IMR-90 (cell line): ENCODE results near the gene PALLD. TPM values are rescaled to one million over a fixed set of nuclear protein-coding genes. Genes with fewer than 3 reads are reported as not detected.

Source experiments
- ATAC-seq: fragments of 200-7000 bp; cut with Tn5 transposase; 2 replicates; pipeline ENCODE4 v1.9.1; 2020; ENCODE audit warnings: low read depth, mild to moderate bottlenecking, moderate library complexity
- BruUV-seq: library from RNA; stranded (reverse); fragments of 400-500 nt; replicated peaks from 2 replicates; lab custom pipeline; 2021; lab: Mats Ljungman, UMichigan
- CTCF ChIA-PET: fragments of 300-600 bp; formaldehyde crosslinking; extraction: SDS; loops from one replicate; lab custom pipeline; 2021; ENCODE audit warnings: antibody characterized with exemption; lab: Yijun Ruan, JAX
- POLR2A ChIA-PET: fragments of 300-600 bp; sonication (Branson Sonifier 250); formaldehyde crosslinking; loops from one replicate; lab custom pipeline; 2022; ENCODE audit warnings: antibody characterized with exemption; ENCODE audit not compliant: unreplicated experiment; lab: Charles Lee
- DNase-seq: peaks from one replicate; pipeline ENCODE4 v3.0.0; 2013
- H2AFZ ChIP-seq: replicated peaks from 2 replicates; pipeline ENCODE3; 2013; ENCODE audit warnings: low read length, mild to moderate bottlenecking; ENCODE audit not compliant: poor library complexity
- H2AK5ac ChIP-seq: 2 replicates; pipeline ENCODE4 v1.6.1; 2013; ENCODE audit warnings: low read depth, low read length, inconsistent platforms
- H2AK9ac ChIP-seq: replicated peaks from 2 replicates; pipeline ENCODE3; 2013; ENCODE audit warnings: mild to moderate bottlenecking, low read depth, low read length, moderate library complexity; ENCODE audit not compliant: poor library complexity
- H2BK120ac ChIP-seq: 2 replicates; pipeline ENCODE4 v1.6.1; 2013; ENCODE audit warnings: low read depth, low read length, inconsistent platforms
- H2BK15ac ChIP-seq: 3 replicates; pipeline ENCODE4 v1.6.1; 2013; ENCODE audit warnings: low read depth, low read length, inconsistent platforms
- H2BK20ac ChIP-seq: 2 replicates; pipeline ENCODE4 v1.6.1; 2013; ENCODE audit warnings: low read depth, mild to moderate bottlenecking, inconsistent platforms, low read length, moderate library complexity
- H2BK5ac ChIP-seq: 2 replicates; pipeline ENCODE4 v1.6.1; 2013; ENCODE audit warnings: mild to moderate bottlenecking, low read depth, low read length, inconsistent platforms; ENCODE audit not compliant: poor library complexity, severe bottlenecking
- H3K14ac ChIP-seq: replicated peaks from 2 replicates; pipeline ENCODE4 v1.6.1; 2013; ENCODE audit warnings: low read depth, low read length, inconsistent platforms
- H3K18ac ChIP-seq: 2 replicates; pipeline ENCODE4 v1.6.1; 2013; ENCODE audit warnings: low read depth, low read length, control low read depth
- H3K23ac ChIP-seq: 2 replicates; pipeline ENCODE4 v1.6.1; 2013; ENCODE audit warnings: low read depth, low read length, inconsistent platforms
- H3K27ac ChIP-seq: 2 replicates; pipeline ENCODE4 v1.5.1; 2013; ENCODE audit warnings: mild to moderate bottlenecking, control low read depth, low read length; ENCODE audit not compliant: insufficient read depth
- H3K27me3 ChIP-seq: 2 replicates; pipeline ENCODE4 v1.6.1; 2013; ENCODE audit warnings: low read length; ENCODE audit not compliant: control insufficient read depth, insufficient read depth
- H3K36me3 ChIP-seq: 2 replicates; pipeline ENCODE4 v1.6.1; 2013; ENCODE audit warnings: low read length, mixed read lengths; ENCODE audit not compliant: control insufficient read depth, insufficient read depth
- H3K4ac ChIP-seq: 2 replicates; pipeline ENCODE4 v1.6.1; 2013; ENCODE audit warnings: low read depth, low read length, inconsistent platforms
- H3K4me1 ChIP-seq: 2 replicates; pipeline ENCODE4 v1.6.1; 2013; ENCODE audit warnings: low read length, mixed read lengths; ENCODE audit not compliant: control insufficient read depth, insufficient read depth
- H3K4me2 ChIP-seq: 2 replicates; pipeline ENCODE4 v1.6.1; 2013; ENCODE audit warnings: low read depth, mild to moderate bottlenecking, control low read depth, low read length, moderate library complexity
- H3K4me3 ChIP-seq: 2 replicates; pipeline ENCODE4 v1.5.1; 2013; ENCODE audit warnings: low read depth, mild to moderate bottlenecking, control low read depth, low read length, moderate library complexity; ENCODE audit not compliant: insufficient read depth
- H3K56ac ChIP-seq: 2 replicates; pipeline ENCODE4 v1.6.1; 2013; ENCODE audit warnings: low read length, inconsistent platforms; ENCODE audit not compliant: insufficient read depth; ENCODE audit errors: extremely low read depth
- H3K79me1 ChIP-seq, 2 experiments: 2 replicates each; pipeline ENCODE4 v1.6.1; 2013; ENCODE audit warnings: low read length in 2 of 2, inconsistent platforms in 1 of 2, low read depth in 1 of 2
- H3K9ac ChIP-seq: 2 replicates; pipeline ENCODE4 v1.6.1; 2013; ENCODE audit warnings: low read depth, low read length, control low read depth
- H3K9me1 ChIP-seq: 2 replicates; pipeline ENCODE4 v1.6.1; 2013; ENCODE audit warnings: low read length, inconsistent platforms; ENCODE audit not compliant: insufficient read depth
- H3K9me3 ChIP-seq: 2 replicates; pipeline ENCODE4 v1.6.1; 2013; ENCODE audit warnings: low read length; ENCODE audit not compliant: control insufficient read depth, insufficient read depth
- H4K20me1 ChIP-seq: 2 replicates; pipeline ENCODE4 v1.6.1; 2013; ENCODE audit warnings: low read length, inconsistent platforms; ENCODE audit not compliant: insufficient read depth
- H4K5ac ChIP-seq: 2 replicates; pipeline ENCODE4 v1.6.1; 2013; ENCODE audit warnings: mild to moderate bottlenecking, low read depth, low read length, control low read depth
- H4K8ac ChIP-seq, 2 experiments: 2 replicates each; pipeline ENCODE4 v1.6.1; 2013; ENCODE audit warnings: low read depth in 2 of 2, low read length in 2 of 2, control low read depth in 1 of 2, inconsistent platforms in 1 of 2
- H4K91ac ChIP-seq: 2 replicates; pipeline ENCODE4 v1.6.1; 2013; ENCODE audit warnings: low read depth, low read length, inconsistent platforms; ENCODE audit not compliant: insufficient read depth
- BHLHE40 ChIP-seq: fragments of 150-350 bp; IDR thresholded peaks from 2 replicates; pipeline ENCODE4 v1.6.1; 2016; ENCODE audit warnings: mild to moderate bottlenecking, low read depth, low read length
- CEBPB ChIP-seq: IDR thresholded peaks from 2 replicates; pipeline ENCODE4 v1.6.1; 2012; ENCODE audit warnings: low read depth, low read length, improper control_type of control experiment
- ELK1 ChIP-seq: fragments of 150-350 bp; IDR thresholded peaks from 2 replicates; pipeline ENCODE4 v1.6.1; 2016; ENCODE audit warnings: low read depth, mild to moderate bottlenecking, low read length, moderate library complexity, borderline replicate concordance
- FOS ChIP-seq: fragments of 150-350 bp; IDR thresholded peaks from 2 replicates; pipeline ENCODE4 v1.6.1; 2016; ENCODE audit warnings: low read depth, low read length
- RAD21 ChIP-seq: IDR thresholded peaks from 2 replicates; pipeline ENCODE4 v1.6.1; 2012; ENCODE audit warnings: low read length, improper control_type of control experiment
- WGBS, 2 experiments: methylation state at CpG; one replicate each; pipeline versions ENCODE4 v1.1.5 to v1.1.7; 2013; ENCODE audit warnings: missing lambda C conversion rate in 2 of 2; ENCODE audit not compliant: insufficient read length in 1 of 2; ENCODE audit errors: extremely low coverage in 2 of 2; 5-methylcytosine and 5-hydroxymethylcytosine counted together
- dilution Hi-C: fragments of 300-500 bp; cut with HindIII; formaldehyde crosslinking; loops from one replicate; pipeline ENCODE4 v1.14.3; 2018; ENCODE audit warnings: low sequenced_read_pairs; ENCODE audit not compliant: unreplicated experiment
- in situ Hi-C: fragments of 300-500 bp; cut with MboI; formaldehyde crosslinking; loops from 3 replicates; pipeline ENCODE4 v1.14.3; 2019; ENCODE audit warnings: low sequenced_read_pairs, inconsistent platforms, mixed read lengths
- intact Hi-C: fragments of 100-400 bp; cut with micrococcal nuclease; formaldehyde crosslinking; loops from 2 replicates; pipeline ENCODE4 v1.10.0; 2022
- polyA plus RNA-seq, 3 experiments: library from polyadenylated mRNA; depleted of rRNA; stranded (reverse); fragments of >200 nt; gene quantifications; 2 replicates each; pipeline ENCODE4 v1.2.3, GENCODE V29; 2012; ENCODE audit warnings: low replicate concordance in 1 of 3
- total RNA-seq: library from RNA; depleted of rRNA; stranded (reverse); fragments of >200 nt; gene quantifications from 2 replicates; pipeline ENCODE4 v1.2.3, GENCODE V29; 2012
- TF ChIP-seq, protein P1 (sequence below): conservative IDR thresholded peaks from 2 replicates; pipeline ENCODE4 v1.5.1; 2012; ENCODE audit warnings: mild to moderate bottlenecking, low read depth, low read length, improper control_type of control experiment

PALLD gene
- total and polyA plus RNA-seq, 2 of the 4 experiments (the other 2 are of a cell fraction) = 91.0 to 91.9 TPM

GRCh38 chr4:168551211-168551610 is 54.4 kb downstream of the PALLD start:
- H3K4ac ChIP-seq = no peak overlapping the region
- BruUV-seq = no TSS peak
- 0 out of 2 replicates have a peak, but pooled peaks cover 3% of the 10 kb centered on the region for H3K9me1 ChIP-seq
- in situ Hi-C loops = no loop called here
- no peak overlapping the region for H4K8ac ChIP-seq
- no peak overlapping the region for H4K5ac ChIP-seq
- no peak overlapping the region for H3K56ac ChIP-seq
- H2BK20ac ChIP-seq = no peak overlapping the region
- no peaks in the 10 kb centered on the region for H4K20me1 ChIP-seq
- TF ChIP-seq CEBPB (peak; percentile 90), ELK1 (no peak), BHLHE40 (no peak), RAD21 (no peak), FOS (peak; percentile 64; the same call in 1 of the 2 replicates)
- TF ChIP-seq, protein P1, sequence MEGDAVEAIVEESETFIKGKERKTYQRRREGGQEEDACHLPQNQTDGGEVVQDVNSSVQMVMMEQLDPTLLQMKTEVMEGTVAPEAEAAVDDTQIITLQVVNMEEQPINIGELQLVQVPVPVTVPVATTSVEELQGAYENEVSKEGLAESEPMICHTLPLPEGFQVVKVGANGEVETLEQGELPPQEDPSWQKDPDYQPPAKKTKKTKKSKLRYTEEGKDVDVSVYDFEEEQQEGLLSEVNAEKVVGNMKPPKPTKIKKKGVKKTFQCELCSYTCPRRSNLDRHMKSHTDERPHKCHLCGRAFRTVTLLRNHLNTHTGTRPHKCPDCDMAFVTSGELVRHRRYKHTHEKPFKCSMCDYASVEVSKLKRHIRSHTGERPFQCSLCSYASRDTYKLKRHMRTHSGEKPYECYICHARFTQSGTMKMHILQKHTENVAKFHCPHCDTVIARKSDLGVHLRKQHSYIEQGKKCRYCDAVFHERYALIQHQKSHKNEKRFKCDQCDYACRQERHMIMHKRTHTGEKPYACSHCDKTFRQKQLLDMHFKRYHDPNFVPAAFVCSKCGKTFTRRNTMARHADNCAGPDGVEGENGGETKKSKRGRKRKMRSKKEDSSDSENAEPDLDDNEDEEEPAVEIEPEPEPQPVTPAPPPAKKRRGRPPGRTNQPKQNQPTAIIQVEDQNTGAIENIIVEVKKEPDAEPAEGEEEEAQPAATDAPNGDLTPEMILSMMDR = no peak
- no CpG with 5 or more reads among the region's 1 CpG for WGBS, 2 experiments
- H2AK9ac ChIP-seq = no peak overlapping the region
- H3K4me1 ChIP-seq = peaks cover 11% of the 10 kb centered on the region; the same call in 1 of the 2 replicates
- no peak overlapping the region for H2BK120ac ChIP-seq
- no peak overlapping the region for H3K18ac ChIP-seq
- H3K27me3 ChIP-seq = no peaks in the 10 kb centered on the region
- H4K91ac ChIP-seq = no peak overlapping the region
- H3K14ac ChIP-seq = no peak overlapping the region
- H2BK5ac ChIP-seq = peak overlapping the region; percentile 96
- CTCF ChIA-PET = interaction anchor here (0.6 kb wide), 1 partner anchor 455 kb away, joined by 3 read pairs; no protein-coding TSS in a partner anchor
- H3K79me1 ChIP-seq = no peaks in the 10 kb centered on the region
- no peaks in the 10 kb centered on the region for H3K36me3 ChIP-seq
- H3K9me3 ChIP-seq = no peaks in the 10 kb centered on the region
- ATAC-seq = peak; percentile 79
- peak; percentile 91 for DNase-seq
- H3K27ac ChIP-seq = no peak overlapping the region
- H3K4me2 ChIP-seq = no peak overlapping the region
- POLR2A ChIA-PET = no interaction called here
- dilution Hi-C loops = no loop called here
- no peak overlapping the region for H3K4me3 ChIP-seq
- H2BK15ac ChIP-seq = no peak overlapping the region; the same call in 2 of the 3 replicates
- H3K9ac ChIP-seq = no peak overlapping the region
- H3K23ac ChIP-seq = no peak overlapping the region
- H2AFZ ChIP-seq = no peak overlapping the region
- H2AK5ac ChIP-seq = no peak overlapping the region
- intact Hi-C loops = no loop called here
